Measurements from ENCODE around the gene CDH4.

- no peak for TF ChIP-seq CTCF (IDR thresholded peaks at IDR 0.05; ENCODE audit: extremely low read depth in 1 of 2, insufficient read depth in 1 of 2, low read depth in 1 of 2, low read length in 2 of 2)
- TF ChIP-seq POLR2A (IDR thresholded peaks at IDR 0.05; ENCODE audit: low read depth, low read length), result no peak
- no peak for TF ChIP-seq POLR2AphosphoS5 (IDR thresholded peaks at IDR 0.05; ENCODE audit: insufficient read depth, low read depth, low read length)
- TF ChIP-seq JUN (IDR thresholded peaks at IDR 0.05; ENCODE audit: borderline replicate concordance, insufficient read depth, insufficient read length, low read depth), result no peak
- TF ChIP-seq EZH2 (IDR thresholded peaks at IDR 0.05; ENCODE audit: borderline replicate concordance, low read depth, low read length, severe bottlenecking), result no peak
- TF ChIP-seq GATA2 (IDR thresholded peaks at IDR 0.05; ENCODE audit: insufficient read depth, insufficient read length, low read depth, low read length), result no peak
Measured at GRCh38 chr20:61253640-61254511, 1.8 kb downstream of the CDH4 start.

Measured in endothelial cell of umbilical vein (primary cell).